Measurements from ENCODE around the gene SYT2. TPM values are rescaled to one million over a fixed set of nuclear protein-coding genes. Genes with fewer than 3 reads are reported as not detected.

The SYT2 gene
- total and polyA plus RNA-seq, 10 of the 15 experiments (the other 5 are each of a cell fraction or from before 2014, with no cell fraction given), result not detected

- no peak for TF ChIP-seq SPI1 (IDR thresholded peaks at IDR 0.05; ENCODE audit: borderline replicate concordance, insufficient read depth, low read depth, low read length)
- no peak for TF ChIP-seq ZNF384 (IDR thresholded peaks at IDR 0.05; ENCODE audit: borderline replicate concordance, low read depth, low read length)
- TF ChIP-seq ZNF622 (IDR thresholded peaks at IDR 0.05), result no peak
- no peak for TF ChIP-seq MLLT1 (IDR thresholded peaks at IDR 0.05)
- no peak for TF ChIP-seq CREM (IDR thresholded peaks at IDR 0.05; ENCODE audit: low read depth)
- BruUV-seq (replicated peaks), result no TSS peak
- H3K27ac ChIP-seq (ENCODE audit: control insufficient read depth, insufficient read depth), result no peak overlapping the region
- CTCF ChIA-PET, result interaction anchor here (0.6 to 1.3 kb wide), 2 partner anchors 9 to 142 kb away, joined by 3 read pairs; no protein-coding TSS in a partner anchor
- no peak overlapping the region for H3K4me2 ChIP-seq (ENCODE audit: control insufficient read depth, insufficient read depth)
- DNase-seq (ENCODE audit: low read depth, low spot score), result no peak
- H4K20me1 ChIP-seq (ENCODE audit: control insufficient read depth, insufficient read depth), result no peaks in the 10 kb centered on the region
- ATAC-seq, result no peak
- H3K4me1 ChIP-seq (ENCODE audit: control insufficient read depth, insufficient read depth, low read length), result no peaks in the 10 kb centered on the region
- in situ Hi-C loops (cut with MboI), result no loop called here
- H3K27me3 ChIP-seq (replicated peaks in 1 of 2; ENCODE audit: control insufficient read depth in 2 of 2, insufficient read depth in 2 of 2, low read length in 1 of 2), result peaks cover 8 to 12% of the 10 kb centered on the region in 2 experiments
- no peaks in the 10 kb centered on the region for H3K9me3 ChIP-seq (replicated peaks; ENCODE audit: control insufficient read depth, insufficient read depth, low read length)
- POLR2A ChIA-PET, result no interaction called here
- H2AFZ ChIP-seq (ENCODE audit: control insufficient read depth, low read depth, low read length), result no peak overlapping the region
- H3K9ac ChIP-seq (ENCODE audit: control insufficient read depth, insufficient read depth, low read length), result no peak overlapping the region
- SMC1A ChIA-PET (ENCODE audit: uncharacterized antibody, unreplicated experiment), result no interaction called here
- WGBS (ENCODE audit: insufficient coverage, insufficient replicate concordance, low lambda C conversion rate, missing lambda C conversion rate), result 7% methylated on average over 3 of the region's 6 CpGs
- H3K79me2 ChIP-seq (ENCODE audit: control insufficient read depth, insufficient read depth, low read length), result no peaks in the 10 kb centered on the region
- no peak for FAIRE-seq
- no peaks in the 10 kb centered on the region for H3K36me3 ChIP-seq (ENCODE audit: control insufficient read depth in 2 of 2, insufficient read depth in 2 of 2, low read length in 1 of 2)
- no peak overlapping the region for H3K4me3 ChIP-seq
- RAD21 ChIA-PET (ENCODE audit: unreplicated experiment), result interaction anchor here (0.6 kb wide), 1 partner anchor 13 kb away, joined by 3 read pairs; no protein-coding TSS in a partner anchor
- intact Hi-C loops (cut with micrococcal nuclease; ENCODE audit: unreplicated experiment), result no loop called here
Measured at GRCh38 chr1:202703191-202703590, 7.1 kb downstream of the SYT2 start.

- 14% methylated on average over 5 of the region's 5 CpGs for WGBS (ENCODE audit: insufficient coverage, insufficient replicate concordance, low lambda C conversion rate, missing lambda C conversion rate)
- H3K4me1 ChIP-seq (ENCODE audit: control insufficient read depth, insufficient read depth, low read length), result no peaks in the 10 kb centered on the region
- H3K4me3 ChIP-seq, result no peak overlapping the region
- TF ChIP-seq TCF7 (IDR thresholded peaks at IDR 0.05; ENCODE audit: borderline replicate concordance), result no peak
- TF ChIP-seq ZBTB4 (CRISPR knock-in tag; IDR thresholded peaks at IDR 0.05), result no peak
- no peak for TF ChIP-seq JUNB (IDR thresholded peaks at IDR 0.05)
- no peak for TF ChIP-seq REST (IDR thresholded peaks at IDR 0.05; ENCODE audit: low read depth, low read length)
- no peak for TF ChIP-seq HCFC1 (IDR thresholded peaks at IDR 0.05; ENCODE audit: low read length)
Measured at GRCh38 chr1:202702088-202702487, 8.2 kb downstream of the SYT2 start.

More at GRCh38 chr1:202702088-202702487, 8.2 kb downstream of the SYT2 start:
- FAIRE-seq, result no peak
- H3K9me3 ChIP-seq (replicated peaks; ENCODE audit: control insufficient read depth, insufficient read depth, low read length), result no peaks in the 10 kb centered on the region
- no peak overlapping the region for H3K4me2 ChIP-seq (ENCODE audit: control insufficient read depth, insufficient read depth)
- H3K36me3 ChIP-seq (ENCODE audit: control insufficient read depth in 2 of 2, insufficient read depth in 2 of 2, low read length in 1 of 2), result no peaks in the 10 kb centered on the region
- ChIA-PET SMC1A (ENCODE audit: uncharacterized antibody, unreplicated experiment) (no interaction called here), RAD21 (ENCODE audit: unreplicated experiment) (no interaction called here), POLR2A (no interaction called here), CTCF (no interaction called here)
- no peak overlapping the region for H3K27ac ChIP-seq (ENCODE audit: control insufficient read depth, insufficient read depth)
- no TSS peak for BruUV-seq (replicated peaks)
- no peak overlapping the region for H3K9ac ChIP-seq (ENCODE audit: control insufficient read depth, insufficient read depth, low read length)
- no peaks in the 10 kb centered on the region for H3K79me2 ChIP-seq (ENCODE audit: control insufficient read depth, insufficient read depth, low read length)
- no peak overlapping the region for H2AFZ ChIP-seq (ENCODE audit: control insufficient read depth, low read depth, low read length)
- no peak for DNase-seq (ENCODE audit: low read depth, low spot score)
- no peaks in the 10 kb centered on the region for H4K20me1 ChIP-seq (ENCODE audit: control insufficient read depth, insufficient read depth)
- in situ Hi-C loops (cut with MboI), result no loop called here
- no peak for ATAC-seq
- intact Hi-C loops (cut with micrococcal nuclease; ENCODE audit: unreplicated experiment), result no loop called here
- H3K27me3 ChIP-seq (replicated peaks in 1 of 2; ENCODE audit: control insufficient read depth in 2 of 2, insufficient read depth in 2 of 2, low read length in 1 of 2), result peaks cover 8 to 11% of the 10 kb centered on the region in 2 experiments
